H1 (cell line): ENCODE measurements around the gene SIDT1.

Source experiments
- CTBP2 ChIP-seq: IDR thresholded peaks from 2 replicates; pipeline ENCODE4 v1.7.0; 2011; ENCODE audit warnings: borderline replicate concordance, mild to moderate bottlenecking, moderate library complexity, mixed read lengths, low read length; ENCODE audit not compliant: insufficient read depth, insufficient read length
- EGR1 ChIP-seq: IDR thresholded peaks from 2 replicates; pipeline ENCODE4 v1.6.1; 2011; ENCODE audit warnings: low read depth, low read length, borderline replicate concordance
- JUND ChIP-seq: IDR thresholded peaks from 2 replicates; pipeline ENCODE4 v1.6.1; 2011; ENCODE audit warnings: mild to moderate bottlenecking, improper control_type of control experiment, low read length
- NANOG ChIP-seq: IDR thresholded peaks from 2 replicates; pipeline ENCODE4 v1.6.1; 2011; ENCODE audit warnings: low read length, low read depth, mild to moderate bottlenecking, inconsistent platforms; ENCODE audit not compliant: insufficient read depth, poor library complexity, severe bottlenecking
- PHF8 ChIP-seq: fragments of 200-600 bp; sonication (generic); conservative IDR thresholded peaks from 2 replicates; pipeline ENCODE4 v1.7.1; 2012; ENCODE audit warnings: low read depth, mild to moderate bottlenecking, inconsistent platforms, low read length, moderate library complexity
- TCF12 ChIP-seq: IDR thresholded peaks from 2 replicates; pipeline ENCODE4 v1.6.1; 2011; ENCODE audit warnings: low read depth, mild to moderate bottlenecking, low read length

DNA sequence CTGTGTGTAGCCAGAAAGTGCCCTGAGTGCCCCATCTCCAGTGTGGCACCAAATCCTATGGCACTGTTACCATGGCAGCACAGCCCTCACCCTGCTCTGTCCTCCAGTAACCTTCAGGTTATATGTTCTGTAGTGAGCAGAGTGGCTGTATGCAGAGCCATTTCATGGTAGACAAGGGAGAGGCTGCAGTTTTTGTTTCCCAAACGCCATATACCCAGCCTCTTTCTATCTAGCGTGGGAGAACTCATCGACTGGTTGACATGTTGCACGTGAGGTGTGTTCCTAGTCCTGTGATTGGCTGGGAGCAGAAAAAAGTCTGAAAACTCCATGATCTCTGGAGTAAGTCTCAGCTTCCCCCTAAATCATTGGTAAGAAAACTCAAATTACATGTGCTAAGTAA, 2.0 kb downstream of the SIDT1 start:
- no peak for TF ChIP-seq NANOG
- TF ChIP-seq EGR1, result no peak
- no peak for TF ChIP-seq PHF8
- TF ChIP-seq CTBP2, result no peak
- TF ChIP-seq JUND, result no peak
- no peak for TF ChIP-seq TCF12
